Neural cell (in vitro differentiated cells): Measurements from ENCODE around the gene PLD1.

Experiments
- EP300 ChIP-seq: fragments of 450-650 bp; conservative IDR thresholded peaks from 2 replicates; pipeline ENCODE4 v1.6.1; 2014; ENCODE audit warnings: antibody characterized with exemption, mild to moderate bottlenecking, moderate library complexity; ENCODE audit not compliant: poor library complexity, severe bottlenecking
- EZH2 ChIP-seq: fragments of 200-600, 300-800 bp; shearing (Covaris generic), sonication (generic); IDR thresholded peaks from 2 replicates; pipeline ENCODE4 v1.6.1; 2014; ENCODE audit warnings: antibody characterized with exemption, low read length, borderline replicate concordance, mild to moderate bottlenecking; ENCODE audit not compliant: insufficient read depth, poor library complexity, severe bottlenecking
- MXI1 ChIP-seq: fragments of 450-650 bp; conservative IDR thresholded peaks from 2 replicates; pipeline ENCODE4 v1.6.1; 2014; ENCODE audit warnings: antibody characterized with exemption, mild to moderate bottlenecking; ENCODE audit not compliant: poor library complexity, severe bottlenecking
- POLR2AphosphoS5 ChIP-seq: IDR thresholded peaks from 2 replicates; pipeline ENCODE4 v1.6.1; 2012
- RAD21 ChIP-seq: fragments of 450-650 bp; conservative IDR thresholded peaks from 2 replicates; pipeline ENCODE4 v1.6.1; 2014; ENCODE audit warnings: antibody characterized with exemption, mild to moderate bottlenecking, moderate library complexity
- SMC3 ChIP-seq: fragments of 450-650 bp; conservative IDR thresholded peaks from 2 replicates; pipeline ENCODE4 v1.6.1; 2014; ENCODE audit warnings: antibody characterized with exemption, mild to moderate bottlenecking, moderate library complexity; ENCODE audit not compliant: poor library complexity
- TF ChIP-seq, protein P1 (sequence below): fragments of 450-650 bp; IDR thresholded peaks from 2 replicates; pipeline ENCODE4 v1.5.1; 2014; ENCODE audit warnings: antibody characterized with exemption, mild to moderate bottlenecking, moderate library complexity; ENCODE audit not compliant: poor library complexity, severe bottlenecking
- TF ChIP-seq, protein P2 (sequence below): IDR thresholded peaks from 2 replicates; pipeline ENCODE4 v1.6.1; 2012; ENCODE audit warnings: borderline replicate concordance

DNA sequence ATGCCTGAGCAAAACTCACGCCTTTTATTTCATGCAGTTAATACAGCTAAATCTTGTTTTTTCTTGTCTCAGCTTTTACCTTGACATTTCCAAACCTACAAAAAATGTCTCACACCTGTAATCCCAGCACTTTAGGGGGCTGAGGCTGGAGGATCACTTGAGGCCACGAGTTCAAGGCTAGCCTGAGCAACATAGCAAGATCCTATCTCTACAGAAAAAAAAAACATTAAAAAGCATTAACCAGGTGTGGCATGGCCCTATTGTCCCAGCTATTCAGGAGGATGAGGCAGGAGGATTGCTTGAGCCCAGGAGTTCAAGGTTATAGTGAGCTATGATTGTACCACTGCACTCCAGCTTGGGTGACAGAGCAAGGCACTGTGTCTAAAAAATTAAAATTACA lies 29.0 kb upstream of the PLD1 start:
- no peak for TF ChIP-seq POLR2AphosphoS5
- no peak for TF ChIP-seq RAD21
- TF ChIP-seq EP300: no peak
- no peak for TF ChIP-seq MXI1
- TF ChIP-seq, protein P1, sequence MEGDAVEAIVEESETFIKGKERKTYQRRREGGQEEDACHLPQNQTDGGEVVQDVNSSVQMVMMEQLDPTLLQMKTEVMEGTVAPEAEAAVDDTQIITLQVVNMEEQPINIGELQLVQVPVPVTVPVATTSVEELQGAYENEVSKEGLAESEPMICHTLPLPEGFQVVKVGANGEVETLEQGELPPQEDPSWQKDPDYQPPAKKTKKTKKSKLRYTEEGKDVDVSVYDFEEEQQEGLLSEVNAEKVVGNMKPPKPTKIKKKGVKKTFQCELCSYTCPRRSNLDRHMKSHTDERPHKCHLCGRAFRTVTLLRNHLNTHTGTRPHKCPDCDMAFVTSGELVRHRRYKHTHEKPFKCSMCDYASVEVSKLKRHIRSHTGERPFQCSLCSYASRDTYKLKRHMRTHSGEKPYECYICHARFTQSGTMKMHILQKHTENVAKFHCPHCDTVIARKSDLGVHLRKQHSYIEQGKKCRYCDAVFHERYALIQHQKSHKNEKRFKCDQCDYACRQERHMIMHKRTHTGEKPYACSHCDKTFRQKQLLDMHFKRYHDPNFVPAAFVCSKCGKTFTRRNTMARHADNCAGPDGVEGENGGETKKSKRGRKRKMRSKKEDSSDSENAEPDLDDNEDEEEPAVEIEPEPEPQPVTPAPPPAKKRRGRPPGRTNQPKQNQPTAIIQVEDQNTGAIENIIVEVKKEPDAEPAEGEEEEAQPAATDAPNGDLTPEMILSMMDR: no peak
- TF ChIP-seq EZH2: no peak
- no peak for TF ChIP-seq SMC3
- TF ChIP-seq, protein P2, sequence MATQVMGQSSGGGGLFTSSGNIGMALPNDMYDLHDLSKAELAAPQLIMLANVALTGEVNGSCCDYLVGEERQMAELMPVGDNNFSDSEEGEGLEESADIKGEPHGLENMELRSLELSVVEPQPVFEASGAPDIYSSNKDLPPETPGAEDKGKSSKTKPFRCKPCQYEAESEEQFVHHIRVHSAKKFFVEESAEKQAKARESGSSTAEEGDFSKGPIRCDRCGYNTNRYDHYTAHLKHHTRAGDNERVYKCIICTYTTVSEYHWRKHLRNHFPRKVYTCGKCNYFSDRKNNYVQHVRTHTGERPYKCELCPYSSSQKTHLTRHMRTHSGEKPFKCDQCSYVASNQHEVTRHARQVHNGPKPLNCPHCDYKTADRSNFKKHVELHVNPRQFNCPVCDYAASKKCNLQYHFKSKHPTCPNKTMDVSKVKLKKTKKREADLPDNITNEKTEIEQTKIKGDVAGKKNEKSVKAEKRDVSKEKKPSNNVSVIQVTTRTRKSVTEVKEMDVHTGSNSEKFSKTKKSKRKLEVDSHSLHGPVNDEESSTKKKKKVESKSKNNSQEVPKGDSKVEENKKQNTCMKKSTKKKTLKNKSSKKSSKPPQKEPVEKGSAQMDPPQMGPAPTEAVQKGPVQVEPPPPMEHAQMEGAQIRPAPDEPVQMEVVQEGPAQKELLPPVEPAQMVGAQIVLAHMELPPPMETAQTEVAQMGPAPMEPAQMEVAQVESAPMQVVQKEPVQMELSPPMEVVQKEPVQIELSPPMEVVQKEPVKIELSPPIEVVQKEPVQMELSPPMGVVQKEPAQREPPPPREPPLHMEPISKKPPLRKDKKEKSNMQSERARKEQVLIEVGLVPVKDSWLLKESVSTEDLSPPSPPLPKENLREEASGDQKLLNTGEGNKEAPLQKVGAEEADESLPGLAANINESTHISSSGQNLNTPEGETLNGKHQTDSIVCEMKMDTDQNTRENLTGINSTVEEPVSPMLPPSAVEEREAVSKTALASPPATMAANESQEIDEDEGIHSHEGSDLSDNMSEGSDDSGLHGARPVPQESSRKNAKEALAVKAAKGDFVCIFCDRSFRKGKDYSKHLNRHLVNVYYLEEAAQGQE: no peak
